GM12873 (cell line): Measurements from ENCODE around the gene EPRS1.

Experiments used
- CTCF ChIP-seq: IDR thresholded peaks from 2 replicates; pipeline ENCODE4 v1.5.1; 2012; ENCODE audit warnings: low read depth, mild to moderate bottlenecking, moderate library complexity, low read length, control low read depth; ENCODE audit not compliant: insufficient read depth; ENCODE audit errors: missing control alignments

EPRS1 gene

GRCh38 chr1:220003610-220004299 lies 42.5 kb downstream of the EPRS1 start:
- no peak for TF ChIP-seq CTCF

- no peak for TF ChIP-seq CTCF
Observed at GRCh38 chr1:220003015-220003414, 43.3 kb downstream of the EPRS1 start.

- TF ChIP-seq CTCF: no peak
Observed at GRCh38 chr1:220001095-220001501, 45.2 kb downstream of the EPRS1 start.

GRCh38 chr1:219999821-220000220 lies 46.5 kb downstream of the EPRS1 start:
- TF ChIP-seq CTCF: no peak
